Loucy (cell line): ENCODE results near the gene DPP3.

ENCODE experiments used
- EZH2phosphoT487 ChIP-seq: fragments of 200-600 bp; IDR thresholded peaks from 2 replicates; pipeline ENCODE4 v1.6.1; 2018; ENCODE audit warnings: antibody characterized with exemption, mild to moderate bottlenecking, moderate library complexity, borderline replicate concordance
- TF ChIP-seq, protein P1 (sequence below): fragments of 200-600 bp; sonication (generic); conservative IDR thresholded peaks from 2 replicates; pipeline ENCODE4 v1.5.1; 2014; ENCODE audit warnings: mild to moderate bottlenecking, antibody characterized with exemption, low read length

DNA sequence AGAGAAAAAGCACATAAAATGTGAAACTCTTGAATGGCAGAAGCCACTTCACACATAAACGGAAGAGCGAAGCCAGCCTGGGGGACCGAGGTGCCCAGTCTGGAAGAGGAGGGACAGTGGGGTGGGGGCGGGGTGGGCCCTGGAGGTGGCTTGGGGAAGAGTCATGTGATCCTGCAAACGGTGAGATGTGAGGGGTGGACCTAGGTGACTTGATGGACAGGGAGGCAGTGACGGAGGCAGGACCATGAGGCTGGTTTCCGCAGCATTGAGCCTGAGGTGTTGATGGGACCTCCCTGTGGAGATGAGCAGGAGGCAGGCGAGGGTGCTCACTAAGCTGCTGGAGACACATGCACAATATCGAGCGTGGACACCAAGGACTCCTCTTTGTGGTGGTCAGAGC is 48.8 kb downstream of the DPP3 start:
- no peak for TF ChIP-seq EZH2phosphoT487
- TF ChIP-seq, protein P1, sequence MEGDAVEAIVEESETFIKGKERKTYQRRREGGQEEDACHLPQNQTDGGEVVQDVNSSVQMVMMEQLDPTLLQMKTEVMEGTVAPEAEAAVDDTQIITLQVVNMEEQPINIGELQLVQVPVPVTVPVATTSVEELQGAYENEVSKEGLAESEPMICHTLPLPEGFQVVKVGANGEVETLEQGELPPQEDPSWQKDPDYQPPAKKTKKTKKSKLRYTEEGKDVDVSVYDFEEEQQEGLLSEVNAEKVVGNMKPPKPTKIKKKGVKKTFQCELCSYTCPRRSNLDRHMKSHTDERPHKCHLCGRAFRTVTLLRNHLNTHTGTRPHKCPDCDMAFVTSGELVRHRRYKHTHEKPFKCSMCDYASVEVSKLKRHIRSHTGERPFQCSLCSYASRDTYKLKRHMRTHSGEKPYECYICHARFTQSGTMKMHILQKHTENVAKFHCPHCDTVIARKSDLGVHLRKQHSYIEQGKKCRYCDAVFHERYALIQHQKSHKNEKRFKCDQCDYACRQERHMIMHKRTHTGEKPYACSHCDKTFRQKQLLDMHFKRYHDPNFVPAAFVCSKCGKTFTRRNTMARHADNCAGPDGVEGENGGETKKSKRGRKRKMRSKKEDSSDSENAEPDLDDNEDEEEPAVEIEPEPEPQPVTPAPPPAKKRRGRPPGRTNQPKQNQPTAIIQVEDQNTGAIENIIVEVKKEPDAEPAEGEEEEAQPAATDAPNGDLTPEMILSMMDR, result no peak
